Smooth muscle cell of the brain vasculature (primary cell): ENCODE results near the gene IQCN.

Experiments used
- DNase-seq: peaks from one replicate; pipeline ENCODE4 v3.0.0-alpha.2; 2012; ENCODE audit warnings: low read depth, low spot score

Gene IQCN

GRCh38 chr19:18287836-18288772, 13.9 kb upstream of the IQCN start:
- no peak for DNase-seq

DNA sequence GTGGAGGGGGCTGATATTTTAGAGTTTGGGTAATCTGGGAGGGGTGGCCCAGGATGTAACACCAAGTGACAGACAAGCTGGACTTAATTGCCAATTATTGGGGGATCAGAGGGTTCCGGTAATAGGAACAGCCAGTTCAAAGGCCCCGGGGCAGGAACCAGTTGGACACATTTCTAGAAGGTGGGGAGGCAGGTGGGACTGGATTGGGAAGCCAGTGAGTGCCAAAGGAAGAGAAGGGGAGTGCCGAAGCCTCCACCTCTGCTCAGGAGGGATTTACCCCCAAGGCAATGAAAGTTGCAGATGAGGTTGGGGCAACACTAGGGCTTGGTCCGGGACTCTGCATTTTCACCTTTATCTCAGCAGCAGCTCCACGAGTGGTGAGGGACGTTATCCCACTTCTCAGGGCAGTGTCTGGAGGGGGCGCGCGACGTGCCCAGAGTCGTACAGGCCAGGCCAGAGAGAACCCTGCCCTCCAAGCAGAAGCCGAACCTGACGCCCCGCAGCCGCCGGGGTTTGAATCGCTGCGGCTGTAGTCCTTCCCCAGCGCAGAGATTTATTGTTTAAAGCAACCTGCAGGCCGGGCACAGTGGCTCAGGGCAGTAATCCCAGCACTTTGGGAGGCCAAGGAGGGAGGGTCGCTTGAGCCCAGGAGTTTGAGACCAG, 12.9 kb upstream of the IQCN start:
- no peak for DNase-seq

DNA sequence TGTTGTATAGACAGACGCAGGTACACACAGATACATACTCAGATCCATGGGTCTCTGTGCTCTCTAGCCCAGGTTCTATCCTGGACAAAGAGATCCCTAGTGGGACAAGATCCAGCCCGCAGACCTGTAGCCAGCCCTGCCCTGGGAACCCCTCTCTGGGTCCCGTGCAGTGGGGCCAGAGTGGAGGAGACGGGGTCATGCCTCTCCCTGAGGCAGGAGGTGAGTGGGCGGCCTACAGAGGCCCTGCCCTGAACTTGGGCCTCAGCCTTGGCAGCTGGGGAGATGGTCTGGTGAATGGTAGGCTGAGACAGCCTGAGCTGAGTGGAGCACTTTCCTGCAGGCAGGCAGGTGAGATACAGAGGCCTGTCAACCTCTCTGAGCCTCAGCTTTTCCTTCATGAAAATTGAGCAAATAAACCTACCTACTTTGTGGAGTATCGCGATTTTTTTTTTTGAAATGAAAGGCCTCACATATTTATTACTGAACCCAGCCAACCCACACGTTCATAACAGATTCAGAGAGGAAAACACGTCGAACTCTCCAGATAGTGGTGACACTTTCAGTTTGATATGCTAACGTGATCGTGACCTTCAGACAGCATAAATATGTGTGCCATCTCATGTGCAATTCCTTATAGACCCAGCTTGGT, 10.6 kb upstream of the IQCN start:
- no peak for DNase-seq

- DNase-seq, result no peak
Measured at GRCh38 chr19:18283338-18283737, 9.1 kb upstream of the IQCN start.

DNA sequence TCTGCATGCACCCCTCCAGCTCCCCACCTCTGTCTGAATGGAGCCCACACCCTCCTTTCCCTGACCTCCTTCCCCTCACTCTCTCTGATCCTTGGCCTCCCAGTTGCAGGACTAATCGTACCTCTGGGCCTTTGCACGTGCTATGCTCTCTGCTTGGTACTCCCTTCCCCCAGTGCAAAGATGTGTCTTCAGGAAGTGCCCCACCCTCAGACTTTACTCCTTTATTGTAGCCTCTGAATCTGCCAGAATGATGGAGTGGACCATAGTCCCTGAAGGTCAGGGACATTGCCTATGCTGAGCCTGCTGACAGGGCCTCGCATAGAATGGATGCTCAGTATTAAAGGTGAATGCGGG, 8.5 kb upstream of the IQCN start:
- no peak for DNase-seq

DNA sequence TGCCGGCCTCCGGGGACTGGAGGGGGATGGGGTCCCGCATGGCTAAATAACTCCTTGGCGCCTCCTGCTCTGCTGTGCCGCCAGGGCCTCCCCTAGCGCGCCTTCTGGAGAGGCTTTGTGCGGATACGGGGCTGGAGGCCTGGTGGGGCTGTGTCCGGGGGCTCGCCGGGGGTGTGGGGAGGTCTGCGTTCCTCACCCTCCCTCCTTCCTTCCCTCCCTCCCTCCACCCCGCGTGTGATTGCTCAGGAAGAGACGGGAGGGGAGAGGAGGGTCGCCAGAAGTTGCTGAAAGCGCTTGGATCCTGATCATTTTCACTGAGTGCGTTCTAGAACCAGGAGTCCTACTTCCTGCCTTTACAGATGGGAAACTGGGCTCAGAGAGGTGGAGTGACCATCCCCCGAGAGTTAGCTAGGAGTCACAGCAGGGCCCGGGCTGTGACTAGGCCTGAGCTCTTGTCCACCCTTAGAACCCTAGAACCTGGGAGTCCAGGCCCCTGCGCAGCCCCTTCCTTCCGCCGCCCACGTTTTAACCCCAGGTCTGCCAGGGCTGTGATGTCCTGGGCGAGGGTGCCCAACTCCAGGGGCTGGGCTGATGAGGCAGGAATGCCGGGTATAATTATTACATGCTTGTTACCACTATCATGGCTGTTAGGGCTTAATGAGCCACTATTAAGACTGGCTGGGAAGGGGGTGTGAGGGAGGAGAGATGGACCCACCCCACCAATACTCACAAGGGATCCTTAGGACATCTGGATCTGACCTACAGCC, 8.0 kb upstream of the IQCN start:
- DNase-seq, result no peak

GRCh38 chr19:18281082-18282020, 7.1 kb upstream of the IQCN start, which contains the start of gene JUND:
TSS of gene JUND (minus strand) at chr19:18281622. CDS start at chr19:18281484, 138 bp downstream.
- DNase-seq, result peak; percentile 95

DNA sequence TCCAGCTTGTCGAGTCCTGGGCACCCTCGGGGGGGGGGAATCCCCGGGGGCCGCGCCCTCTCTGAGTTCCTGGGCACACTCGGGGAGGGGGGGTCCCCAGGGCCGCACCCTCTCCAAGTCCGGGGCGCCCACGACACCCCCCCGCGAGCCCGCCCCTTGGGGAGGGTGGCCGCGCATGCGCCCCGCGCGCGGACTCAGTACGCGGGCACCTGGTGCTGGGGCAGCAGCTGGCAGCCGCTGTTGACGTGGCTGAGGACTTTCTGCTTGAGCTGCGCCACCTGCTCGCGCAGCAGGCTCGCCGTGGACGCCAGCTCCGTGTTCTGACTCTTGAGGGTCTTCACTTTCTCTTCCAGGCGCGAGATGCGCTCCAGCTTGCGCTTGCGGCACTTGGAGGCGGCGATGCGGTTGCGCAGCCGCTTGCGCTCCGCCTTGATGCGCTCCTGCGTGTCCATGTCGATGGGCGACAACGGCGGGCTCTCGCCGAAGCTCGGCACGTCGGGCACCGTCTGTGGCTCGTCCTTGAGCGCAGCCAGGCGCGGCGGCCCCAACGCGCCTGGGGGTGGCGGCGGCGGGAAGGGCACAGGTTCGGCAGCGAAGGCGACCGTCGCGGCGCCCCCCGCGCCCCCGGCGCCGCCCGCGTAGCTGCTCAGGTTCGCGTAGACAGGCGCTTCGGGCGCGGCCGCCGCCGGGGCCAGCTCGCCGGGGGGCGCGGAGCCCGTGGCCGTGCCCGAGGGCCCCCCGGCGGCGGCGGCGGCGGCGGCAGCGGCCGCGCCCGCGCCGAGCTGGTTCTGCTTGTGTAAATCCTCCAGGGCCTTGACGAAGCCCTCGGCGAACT, 6.2 kb upstream of the IQCN start:
- no peak for DNase-seq

- peak; percentile 89 for DNase-seq
Measured at GRCh38 chr19:18279516-18280246, 5.4 kb upstream of the IQCN start.

DNA sequence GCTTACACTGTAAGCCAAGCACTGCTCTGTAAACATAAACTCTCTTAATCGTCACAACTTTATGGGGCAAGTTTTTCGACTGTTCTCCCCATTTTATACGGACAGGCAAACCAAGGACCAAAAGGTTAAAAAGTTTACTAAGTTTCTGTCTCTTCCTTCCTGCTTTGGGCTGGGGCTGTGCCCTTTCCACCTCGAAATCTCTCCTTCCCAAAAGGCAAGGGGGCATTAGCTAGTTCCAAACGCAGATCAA, 4.9 kb upstream of the IQCN start:
- no peak for DNase-seq

- DNase-seq, result no peak
Measured at GRCh38 chr19:18278521-18279265, 4.4 kb upstream of the IQCN start.

- DNase-seq, result no peak
Measured at GRCh38 chr19:18274781-18275356, 617 bp upstream of the IQCN start.

GRCh38 chr19:18273561-18274218, 562 bp downstream of the IQCN start:
- DNase-seq, result no peak

- no peak for DNase-seq
Measured at GRCh38 chr19:18271433-18271841, 2.8 kb downstream of the IQCN start.

- DNase-seq, result no peak
Measured at GRCh38 chr19:18270326-18270725, 3.9 kb downstream of the IQCN start.

- DNase-seq, result no peak
Measured at GRCh38 chr19:18269070-18269723, 5.1 kb downstream of the IQCN start.
